ENCODE data around the gene MAP4K2.

GRCh38 chr11:64839887-64840782 is 37.1 kb upstream of the MAP4K2 start:
- TF ChIP-seq EP300 (IDR thresholded peaks at IDR 0.05): no peak
- no peak for TF ChIP-seq POLR2AphosphoS5 (IDR thresholded peaks at IDR 0.05)
- no peak for TF ChIP-seq POLR2A (IDR thresholded peaks at IDR 0.05; ENCODE audit: low read depth)
